ENCODE data around the gene DGKI.

DNA sequence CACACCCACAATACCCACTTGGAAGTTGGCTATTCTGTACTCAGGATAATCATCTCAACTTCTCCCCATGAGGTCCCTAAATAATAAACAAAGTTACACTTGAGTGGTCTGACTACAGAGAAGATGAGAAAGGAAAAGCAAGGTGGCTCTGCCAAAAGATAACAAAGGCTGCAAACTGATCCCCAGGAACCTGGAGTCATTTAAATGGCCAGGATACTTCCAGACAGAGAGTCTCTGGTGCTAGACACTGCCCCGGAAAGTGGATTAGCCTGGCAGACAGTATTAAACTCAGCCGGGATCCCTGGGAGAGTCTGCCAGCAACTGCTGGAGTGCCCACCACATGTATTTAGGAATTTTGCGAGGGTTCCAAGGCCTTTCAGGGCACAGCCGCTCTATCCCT, 93.7 kb downstream of the DGKI start:
- TF ChIP-seq SUZ12 (IDR thresholded peaks at IDR 0.05) (no peak), NFRKB (IDR thresholded peaks at IDR 0.05) (no peak), TARDBP (IDR thresholded peaks at IDR 0.05) (no peak), HDGF (IDR thresholded peaks at IDR 0.05; ENCODE audit: borderline replicate concordance) (no peak), FOXA1 (IDR thresholded peaks at IDR 0.05) (no peak), CTBP1 (IDR thresholded peaks at IDR 0.05; ENCODE audit: borderline replicate concordance) (no peak), BHLHE40 (IDR thresholded peaks at IDR 0.05; ENCODE audit: borderline replicate concordance) (no peak), ZNF384 (IDR thresholded peaks at IDR 0.05) (no peak), ARNT (IDR thresholded peaks at IDR 0.05) (no peak), FOXM1 (IDR thresholded peaks at IDR 0.05; ENCODE audit: borderline replicate concordance) (no peak), L3MBTL2 (conservative IDR thresholded peaks at IDR 0.05) (no peak), SP1 (IDR thresholded peaks at IDR 0.05) (no peak), ELF4 (IDR thresholded peaks at IDR 0.05) (no peak)
